HS-27A (cell line): Measurements from ENCODE around the gene EPHA10.
"Not testable (repeated sequence)": the region's sequence is repeated elsewhere in the genome, so short reads cannot be mapped to it uniquely, and the experiment has no call there.

Source experiments
- DNase-seq: peaks from one replicate; pipeline ENCODE4 v3.0.0-alpha.2; 2012; ENCODE audit warnings: low read depth, missing footprints

Gene EPHA10

DNA sequence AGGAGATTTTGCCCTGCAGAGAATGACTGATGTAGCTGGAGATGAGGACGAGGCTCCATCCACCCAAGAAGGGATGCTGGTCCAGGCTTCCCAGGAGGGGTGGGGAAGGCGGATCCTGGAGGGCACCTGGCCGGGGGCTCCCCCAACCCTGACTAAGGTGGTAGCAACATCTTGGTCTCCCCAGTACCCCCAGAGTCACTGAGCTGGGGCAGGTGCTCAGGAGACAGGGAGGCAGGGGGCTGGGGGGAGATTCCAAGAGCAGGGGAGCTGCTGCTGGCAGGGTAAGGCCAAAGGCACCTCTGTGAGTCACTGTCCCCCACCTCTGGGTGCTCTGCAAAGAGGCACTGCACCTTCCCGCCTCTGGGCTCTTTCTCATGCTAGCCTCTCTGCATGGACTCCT, 48.6 kb downstream of the EPHA10 start:
- DNase-seq, result no peak

- DNase-seq, result no peak
Measured at GRCh38 chr1:37714689-37715088, 50.2 kb downstream of the EPHA10 start.

GRCh38 chr1:37714226-37714625, 50.7 kb downstream of the EPHA10 start:
- DNase-seq, result no peak

GRCh38 chr1:37708471-37708870, 56.4 kb downstream of the EPHA10 start:
- DNase-seq, result no peak

- DNase-seq, result no peak
Measured at GRCh38 chr1:37705399-37705798, 59.5 kb downstream of the EPHA10 start.

- no peak for DNase-seq
Measured at GRCh38 chr1:37704966-37705365, 60.0 kb downstream of the EPHA10 start.

- no peak for DNase-seq
Measured at GRCh38 chr1:37703061-37703460, 61.9 kb downstream of the EPHA10 start.

DNA sequence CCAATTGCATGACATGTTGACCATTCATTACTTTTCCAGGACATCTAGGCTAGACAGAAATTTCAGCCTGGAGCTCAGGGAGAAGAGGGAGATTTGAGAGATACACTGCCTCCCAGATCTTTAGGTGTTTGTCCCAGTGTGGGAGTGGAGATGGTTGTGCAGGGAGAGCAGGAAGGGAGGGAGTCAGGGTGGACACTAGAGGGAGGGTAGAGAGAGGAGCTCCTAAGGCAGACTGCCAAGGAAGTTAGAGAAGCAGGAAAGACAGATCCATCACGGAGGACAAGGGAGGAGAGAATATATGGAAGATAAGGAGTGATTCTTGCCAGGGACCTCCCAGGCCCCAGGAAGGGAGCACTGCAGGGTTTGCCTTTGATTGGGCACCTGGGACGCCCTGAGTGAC, 63.9 kb downstream of the EPHA10 start:
- no peak for DNase-seq

GRCh38 chr1:37699147-37699546, 65.8 kb downstream of the EPHA10 start:
- no peak for DNase-seq

DNA sequence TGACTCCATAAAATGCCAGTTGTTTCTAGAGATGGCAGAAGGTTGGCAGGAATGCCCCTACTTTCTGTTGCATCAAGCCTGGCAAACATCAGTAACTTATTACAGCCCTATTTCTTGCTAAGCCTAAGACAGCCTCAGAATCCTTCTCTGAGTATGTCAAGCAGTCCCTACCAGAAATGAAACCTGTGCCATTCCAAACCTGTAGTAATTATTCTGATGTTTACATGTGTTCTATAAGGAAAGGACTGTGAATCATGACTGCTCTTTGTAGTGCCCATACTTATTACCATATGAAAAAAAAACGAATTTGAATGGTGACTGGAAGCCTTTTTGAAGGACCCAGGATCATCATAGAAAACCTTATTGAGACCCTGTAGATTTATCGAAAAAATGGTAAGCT, 67.2 kb downstream of the EPHA10 start:
- DNase-seq, result no peak

GRCh38 chr1:37697090-37697489, 67.8 kb downstream of the EPHA10 start:
- no peak for DNase-seq

DNA sequence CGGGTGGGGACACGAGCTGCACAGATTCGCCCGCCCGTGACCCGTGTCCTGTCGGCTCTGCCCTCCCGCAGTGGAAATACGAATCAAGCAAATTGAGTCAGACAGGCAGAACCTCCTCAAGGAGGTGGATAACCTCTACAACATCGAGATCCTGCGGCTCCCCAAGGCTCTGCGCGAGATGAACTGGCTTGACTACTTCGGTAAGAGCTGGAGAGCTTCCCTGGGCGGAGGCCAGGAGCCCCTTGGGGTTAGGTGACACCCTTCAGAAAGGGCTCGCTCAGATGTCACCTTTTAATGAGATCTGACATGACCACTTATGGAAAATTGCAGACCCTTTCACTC, 72.1 kb downstream of the EPHA10 start:
- DNase-seq, result no peak

DNA sequence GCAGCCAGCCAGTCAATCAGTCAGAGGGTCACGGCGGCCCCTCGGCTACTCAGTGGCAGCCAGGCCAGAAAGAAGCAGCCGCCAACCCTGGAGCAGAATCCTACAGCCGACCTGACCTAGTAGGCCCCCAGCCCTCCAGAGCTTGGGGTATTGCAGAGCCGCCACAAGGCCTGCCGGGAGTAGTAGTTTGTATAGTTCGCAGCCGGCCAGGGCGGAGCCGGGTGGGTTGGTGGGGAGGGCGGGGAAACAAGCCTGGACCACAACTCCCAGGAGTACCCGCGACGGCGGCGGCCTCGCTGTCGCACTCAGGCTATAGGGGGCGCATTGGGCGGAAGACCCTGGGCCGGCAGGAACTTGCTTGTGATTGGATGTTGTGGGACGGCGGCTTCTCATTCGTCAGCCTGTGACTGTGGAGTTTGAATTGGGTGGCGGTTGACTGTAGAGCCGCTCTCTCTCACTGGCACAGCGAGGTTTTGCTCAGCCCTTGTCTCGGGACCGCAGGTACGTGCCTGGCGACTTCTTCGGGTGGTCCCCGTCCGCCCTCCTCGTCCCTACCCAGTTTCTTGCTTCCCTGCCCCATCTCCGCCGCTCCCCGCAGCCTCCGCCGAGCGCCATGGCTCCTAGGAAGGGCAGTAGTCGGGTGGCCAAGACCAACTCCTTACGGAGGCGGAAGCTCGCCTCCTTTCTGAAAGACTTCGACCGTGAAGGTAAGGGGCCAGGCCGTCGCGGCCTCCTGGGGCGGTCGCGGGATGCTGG, 72.7 kb downstream of the EPHA10 start, which contains the start of gene CDCA8:
TSS of gene CDCA8 (plus strand) at position 439 of the 756 bp plus-strand sequence. CDS start at position 614, 175 bp downstream.
- DNase-seq, result peak; percentile 95

GRCh38 chr1:37691497-37692077, 73.3 kb downstream of the EPHA10 start:
- no peak for DNase-seq

GRCh38 chr1:37688926-37689325, 76.0 kb downstream of the EPHA10 start:
- no peak for DNase-seq

DNA sequence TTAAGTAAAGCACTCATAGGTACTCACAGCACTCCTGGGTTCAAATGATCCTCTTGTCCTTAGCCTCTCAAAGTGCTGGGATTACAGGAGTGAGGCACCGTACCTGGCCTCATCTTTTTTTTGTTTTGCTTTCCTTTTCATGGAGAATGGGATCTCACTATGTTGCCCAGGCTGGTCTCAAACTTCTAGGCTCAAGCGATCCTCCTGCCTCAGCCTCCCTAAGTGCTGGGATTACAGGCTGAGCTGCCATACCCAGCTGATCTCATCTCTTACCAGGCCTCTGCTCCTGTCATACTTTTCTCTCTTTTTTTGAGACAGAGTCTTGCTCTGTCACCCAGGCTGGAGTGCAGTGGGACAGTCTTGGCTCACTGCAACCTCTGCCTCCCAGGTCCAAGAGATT, 77.2 kb downstream of the EPHA10 start:
- DNase-seq, result not testable (repeated sequence)

DNA sequence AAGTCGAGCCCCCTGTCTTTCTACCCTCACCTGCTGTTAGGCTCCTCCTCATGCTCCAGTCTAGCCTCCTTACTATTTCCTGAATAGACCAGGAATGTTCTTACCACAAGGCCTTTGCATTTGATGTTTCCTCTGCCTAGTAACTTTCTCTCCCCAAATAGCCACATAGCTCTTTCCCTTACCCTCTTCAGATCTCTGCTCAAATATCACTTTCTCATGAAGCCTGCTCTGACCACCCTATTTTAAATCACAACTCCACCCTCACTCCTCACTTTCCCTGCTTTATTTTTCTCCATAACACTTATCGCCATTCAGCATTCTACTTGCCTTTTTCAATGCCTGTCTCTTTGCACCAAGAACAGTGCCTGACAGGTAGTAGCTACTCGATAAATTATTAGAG, 79.2 kb downstream of the EPHA10 start:
- no peak for DNase-seq

DNA sequence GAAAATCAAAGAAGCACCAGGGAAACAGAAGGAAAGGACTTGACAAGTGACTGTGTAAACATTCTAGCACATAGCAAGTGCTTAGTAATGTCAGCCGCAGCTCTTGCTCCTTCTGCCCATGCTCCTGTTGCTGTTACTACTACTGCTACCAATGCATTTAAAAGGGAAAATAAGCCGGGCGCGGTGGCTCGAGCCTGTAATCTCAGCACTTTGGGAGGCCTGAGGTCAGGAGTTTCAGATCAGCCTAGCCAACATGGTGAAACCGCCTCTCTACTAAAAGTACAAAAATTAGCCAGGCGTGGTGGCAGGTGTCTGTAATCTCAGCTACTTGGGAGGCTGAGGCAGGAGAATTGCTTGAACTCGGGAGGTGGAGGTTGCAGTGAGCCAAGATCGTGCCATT, 80.7 kb downstream of the EPHA10 start:
- DNase-seq, result not testable (repeated sequence)

DNA sequence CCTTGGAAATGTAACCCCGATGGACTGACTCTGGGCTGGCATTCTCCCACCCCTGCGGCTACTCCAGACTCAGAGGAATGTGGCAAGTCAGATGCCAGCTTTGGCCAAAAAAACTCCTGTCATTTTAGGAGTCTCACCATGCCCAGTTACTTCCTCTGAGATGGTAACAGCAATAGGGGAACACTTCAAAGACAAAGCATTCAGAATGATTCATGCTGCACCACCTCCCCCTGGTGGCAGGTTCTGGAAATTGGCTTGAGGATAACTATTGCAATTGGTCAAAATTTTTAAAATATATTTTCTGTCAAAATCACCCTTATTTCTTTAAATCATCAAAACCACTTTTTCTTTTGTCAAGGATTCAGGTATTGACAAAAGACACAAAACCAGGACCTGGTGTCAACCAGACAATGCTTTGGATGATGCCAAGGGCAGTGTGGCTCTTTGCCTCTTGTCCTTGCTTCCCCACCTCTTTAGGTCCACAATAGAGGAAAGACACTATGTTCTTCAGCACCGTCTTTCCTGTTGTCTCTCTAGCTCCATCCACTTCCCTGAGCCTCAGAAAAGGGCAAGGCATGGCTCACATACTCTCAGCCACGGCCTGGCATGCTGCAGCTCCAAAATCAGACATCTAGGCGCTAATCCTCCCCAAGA, 82.5 kb downstream of the EPHA10 start:
- DNase-seq, result no peak

GRCh38 chr1:37680933-37681332, 84.0 kb downstream of the EPHA10 start:
- DNase-seq, result no peak

DNA sequence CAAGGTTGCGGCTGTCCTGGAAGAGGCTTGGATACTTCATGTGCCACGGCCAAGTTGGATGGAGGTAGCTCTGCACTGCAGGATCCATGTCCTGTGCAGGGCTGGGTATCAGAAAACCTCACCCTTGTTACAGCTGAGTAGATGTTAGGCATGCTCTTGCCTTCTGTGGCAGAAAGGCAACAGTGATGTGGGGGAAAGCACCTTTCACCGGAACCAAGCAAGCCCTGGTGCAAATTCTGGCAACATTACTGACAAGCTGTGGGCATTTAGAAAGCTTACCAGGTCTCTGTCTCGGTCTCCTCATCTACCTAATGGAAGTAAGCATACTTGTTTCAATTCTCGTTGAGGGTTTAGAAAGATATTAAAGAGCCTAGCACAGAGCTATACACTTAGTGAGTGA, 87.1 kb downstream of the EPHA10 start:
- DNase-seq, result no peak

GRCh38 chr1:37677143-37677439, 87.8 kb downstream of the EPHA10 start:
- DNase-seq, result no peak

DNA sequence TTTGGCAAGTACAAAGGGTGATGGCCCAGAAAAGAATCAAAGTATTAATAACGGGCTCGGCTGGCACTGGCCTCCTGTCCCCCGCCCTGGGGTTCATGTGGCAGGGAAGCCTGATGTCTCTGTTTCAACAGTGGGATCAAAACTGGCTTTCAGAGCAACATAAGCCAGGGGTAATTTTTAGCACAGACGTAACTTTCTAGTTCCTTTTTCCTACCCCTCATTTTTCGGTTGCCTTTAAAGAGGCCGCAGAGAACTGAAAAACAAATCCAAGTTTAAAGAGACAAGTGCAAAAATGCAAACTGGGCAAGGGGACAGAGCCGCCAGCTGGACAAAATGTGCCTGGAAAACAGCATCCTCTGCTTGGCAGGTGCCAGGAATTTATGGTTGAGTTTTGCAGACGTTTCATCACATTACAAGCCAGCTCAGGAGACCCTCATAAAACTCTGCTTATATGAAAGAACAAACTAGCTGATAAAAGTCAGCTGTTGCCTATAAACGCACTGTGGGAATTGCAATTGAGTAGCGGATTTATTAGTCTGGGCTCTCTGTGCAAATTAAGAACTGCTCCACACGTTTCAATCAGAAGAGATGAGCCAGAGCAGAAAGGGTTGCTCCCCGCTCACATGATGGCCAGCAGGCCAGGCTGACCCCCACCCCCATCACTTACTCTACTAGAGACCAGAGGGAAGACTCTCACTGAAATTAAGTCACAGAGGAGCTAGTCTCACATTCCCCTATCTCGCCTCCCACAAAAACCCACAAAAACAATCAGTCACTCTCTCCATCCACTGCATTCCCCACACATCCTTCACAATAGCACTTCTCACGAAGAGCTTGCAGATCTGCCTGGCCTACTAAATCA, 88.4 kb downstream of the EPHA10 start:
- no peak for DNase-seq
